Iris pigment epithelial cell (primary cell): Measurements from ENCODE around the gene KCNS3.

Source experiments
- DNase-seq: peaks from one replicate; pipeline ENCODE4 v3.0.0-alpha.2; 2011; ENCODE audit warnings: low read depth

KCNS3 gene

GRCh38 chr2:17877811-17878280, 621 bp upstream of the KCNS3 start:
- peak; percentile 15 for DNase-seq

- DNase-seq: peak; percentile 25
Measured at GRCh38 chr2:17879137-17879912, 858 bp downstream of the KCNS3 start.

DNA sequence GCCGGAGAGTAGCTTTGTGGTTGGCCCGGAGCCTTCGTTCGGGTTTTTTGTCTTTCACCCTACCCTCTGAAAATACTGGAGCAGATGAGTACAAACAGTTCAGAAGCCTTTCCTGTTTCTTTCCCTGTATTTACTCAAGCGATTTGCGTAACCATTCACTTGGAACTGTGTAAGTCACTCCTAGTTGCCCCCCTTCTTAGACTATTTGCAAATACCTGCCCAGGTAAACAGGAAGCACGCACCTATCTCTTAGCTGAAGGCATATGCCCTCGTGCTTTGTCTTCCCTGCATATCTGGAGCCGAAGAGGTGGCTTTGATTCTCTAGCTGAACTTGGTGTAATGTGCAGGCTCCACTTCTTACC, 1.4 kb downstream of the KCNS3 start:
- DNase-seq: no peak

DNA sequence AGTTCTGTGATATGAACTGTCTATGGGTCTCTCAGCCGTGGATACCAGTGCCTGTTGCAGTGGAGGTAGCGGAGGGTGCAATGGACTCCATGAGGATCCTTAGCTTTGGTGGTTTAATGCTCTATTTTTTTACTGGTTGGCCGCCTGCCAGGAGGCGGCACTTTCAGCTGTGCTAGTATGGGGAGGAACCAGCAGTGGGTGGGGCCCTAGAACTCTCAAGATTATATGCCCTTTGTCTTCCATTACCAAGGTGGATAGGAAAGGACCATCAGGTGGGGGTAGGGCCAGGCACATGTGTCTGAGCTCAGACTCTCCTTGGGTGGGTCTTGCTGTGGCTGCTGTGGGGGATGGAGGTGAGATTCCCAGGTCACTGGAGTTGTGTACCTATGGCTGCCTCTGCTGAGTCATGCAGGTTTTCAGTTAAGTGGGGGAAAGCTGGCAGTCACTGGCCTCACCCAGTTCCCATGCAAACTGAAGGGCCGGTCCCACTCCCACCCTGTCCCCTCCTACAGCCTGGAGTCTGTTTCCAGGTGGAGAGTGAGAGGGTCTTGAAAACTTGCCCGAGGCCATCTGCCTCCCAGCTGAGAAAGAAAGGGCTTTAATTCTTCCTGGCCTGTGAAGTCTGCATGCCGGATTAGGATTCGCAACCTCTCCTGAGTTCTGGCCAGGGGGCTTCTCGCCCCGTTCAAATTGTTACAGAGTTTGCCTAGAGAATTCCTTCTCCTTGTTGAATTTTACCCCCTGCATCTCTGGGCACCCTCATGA, 14.5 kb downstream of the KCNS3 start:
- DNase-seq: no peak

DNA sequence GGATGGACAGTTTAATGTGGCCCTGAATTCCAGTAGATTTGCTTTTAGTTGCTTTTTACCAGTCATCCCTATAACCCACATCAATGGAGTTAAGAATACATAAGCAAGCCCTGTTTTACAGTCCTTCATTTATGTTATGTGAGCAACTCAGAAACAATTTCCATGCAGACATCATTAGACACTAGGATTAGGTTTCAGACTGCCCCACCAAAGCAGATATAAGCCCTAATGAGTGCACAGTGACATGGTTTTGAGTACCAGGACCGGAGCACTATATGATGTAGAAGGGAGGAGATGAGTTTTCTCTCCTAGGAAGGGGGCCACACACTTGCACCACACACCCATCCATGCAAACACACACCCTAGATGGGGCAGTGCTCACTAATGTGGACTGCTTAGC, 15.5 kb downstream of the KCNS3 start:
- no peak for DNase-seq

DNA sequence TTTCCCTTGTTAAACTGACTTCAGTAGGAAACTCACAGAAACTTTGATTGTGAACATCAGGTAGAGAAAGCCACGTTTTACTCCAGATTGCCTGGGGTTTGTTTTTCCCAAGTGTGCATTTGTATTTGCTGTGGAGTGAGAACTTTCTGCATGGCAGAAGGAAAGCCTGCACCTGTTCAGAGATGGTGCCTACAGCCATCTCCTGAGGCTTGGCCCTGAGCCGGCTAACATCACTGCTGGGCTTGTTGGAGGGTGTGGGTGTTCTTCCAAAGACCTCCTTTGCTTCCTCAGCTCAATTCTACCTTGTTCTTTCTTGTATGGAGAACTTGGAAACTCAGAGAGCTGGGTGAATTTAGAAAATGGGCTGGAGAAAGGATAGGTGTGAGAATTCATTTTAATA, 16.1 kb downstream of the KCNS3 start:
- DNase-seq: no peak

GRCh38 chr2:17899871-17900270, 21.4 kb downstream of the KCNS3 start:
- no peak for DNase-seq

- no peak for DNase-seq
Measured at GRCh38 chr2:17901246-17901645, 22.8 kb downstream of the KCNS3 start.

DNA sequence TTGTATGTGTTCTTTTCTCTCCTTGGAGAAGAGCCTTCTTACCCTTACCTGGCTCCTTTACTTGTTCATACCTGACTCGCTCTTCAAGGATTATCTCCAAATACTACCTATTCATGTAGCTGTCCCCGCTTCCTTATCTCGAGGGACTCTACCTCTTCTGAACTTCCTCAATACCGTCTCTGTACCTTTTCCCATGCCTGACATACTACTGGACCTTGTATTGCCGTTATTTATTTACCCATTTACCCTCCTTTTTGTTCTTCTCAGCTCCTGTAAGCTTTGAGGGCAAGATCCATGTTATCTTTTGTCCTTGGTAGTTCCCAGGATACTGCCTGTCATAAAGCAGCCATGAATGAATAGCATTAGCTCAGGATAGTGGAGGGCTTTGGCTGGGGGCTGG, 32.5 kb downstream of the KCNS3 start:
- no peak for DNase-seq

- no peak for DNase-seq
Measured at GRCh38 chr2:17911491-17912260, 33.2 kb downstream of the KCNS3 start.

DNA sequence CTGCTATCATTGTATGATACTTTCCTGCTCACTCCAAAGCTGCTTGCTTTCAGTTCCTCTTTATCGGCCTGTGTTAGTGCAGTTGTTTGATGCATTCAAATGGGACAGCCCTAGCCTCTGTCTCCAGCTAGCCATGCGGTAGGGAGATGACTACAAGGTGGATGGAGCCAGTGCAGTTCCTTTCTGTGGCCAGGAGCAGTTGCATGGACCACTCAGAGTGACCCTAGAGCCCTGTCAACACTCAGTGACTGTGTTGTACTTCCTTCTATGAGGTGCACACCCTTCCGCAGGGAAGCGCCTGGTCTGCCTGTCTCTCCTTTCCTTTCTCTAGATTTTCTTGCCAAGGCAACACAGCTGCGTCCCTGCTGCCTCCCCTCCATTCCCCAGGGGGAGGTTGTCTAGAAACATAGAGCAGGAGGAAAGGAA, 33.8 kb downstream of the KCNS3 start:
- no peak for DNase-seq

DNA sequence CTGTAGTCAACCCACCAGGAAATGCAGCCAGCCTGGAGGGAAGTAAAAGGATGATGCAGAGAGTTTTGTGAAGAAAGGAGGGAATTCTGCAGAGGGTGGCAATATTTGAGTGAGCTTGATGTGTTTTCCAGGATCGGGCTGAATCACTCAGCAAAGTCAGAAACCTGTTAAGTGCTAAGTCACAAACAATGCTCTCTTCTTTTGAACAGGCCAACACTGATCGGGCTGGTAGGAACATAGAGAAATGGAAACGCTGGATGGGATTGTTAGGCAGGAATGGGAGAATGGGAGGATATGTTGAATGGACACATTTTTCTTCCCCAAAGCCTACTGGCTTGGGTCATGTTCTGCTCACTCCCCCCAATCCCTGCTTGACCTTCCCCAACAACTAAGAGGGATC, 36.6 kb downstream of the KCNS3 start:
- DNase-seq: no peak

GRCh38 chr2:17915811-17916518, 37.5 kb downstream of the KCNS3 start:
- DNase-seq: no peak

DNA sequence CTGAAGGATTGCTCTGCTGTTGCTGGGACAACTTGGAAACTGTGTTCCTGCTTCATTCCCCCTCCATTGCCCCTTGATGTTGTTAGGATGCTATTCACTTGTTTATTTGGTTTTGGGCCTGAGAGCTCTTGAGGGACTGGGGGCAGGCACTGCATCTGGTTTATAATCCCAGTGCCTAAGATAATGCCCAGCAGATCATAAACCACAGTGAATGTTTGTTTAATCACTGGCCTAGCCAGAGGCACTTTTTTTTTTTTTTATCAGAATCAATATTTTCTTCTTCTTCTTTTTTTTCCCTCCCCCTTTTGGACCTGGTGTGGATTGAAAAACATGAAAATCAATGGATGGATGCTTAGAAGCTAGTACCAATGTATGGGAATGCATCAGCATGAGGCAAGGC, 38.1 kb downstream of the KCNS3 start:
- DNase-seq: no peak

DNA sequence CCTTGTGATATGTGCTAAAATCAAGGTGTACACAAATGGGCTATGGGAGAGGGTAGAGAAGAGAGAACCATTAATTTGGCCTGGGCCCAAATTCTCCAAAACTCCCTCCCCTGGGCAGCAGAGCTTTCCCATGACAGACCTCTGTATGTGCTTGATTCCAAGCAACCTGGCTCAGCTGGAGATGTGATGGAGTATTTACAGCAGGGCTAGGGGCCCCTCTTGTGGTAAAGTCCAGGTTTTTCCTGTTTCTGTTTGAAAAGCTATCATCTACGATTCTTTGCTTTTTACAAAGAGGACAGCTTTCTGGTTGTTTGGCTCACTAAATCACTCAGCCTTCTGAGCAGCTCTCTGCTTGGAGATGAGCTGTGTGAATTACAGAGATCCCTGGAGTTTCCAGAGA, 40.3 kb downstream of the KCNS3 start:
- no peak for DNase-seq

- no peak for DNase-seq
Measured at GRCh38 chr2:17930773-17931172, 52.3 kb downstream of the KCNS3 start.

- no peak for DNase-seq
Measured at GRCh38 chr2:17933256-17933655, 54.8 kb downstream of the KCNS3 start.

DNA sequence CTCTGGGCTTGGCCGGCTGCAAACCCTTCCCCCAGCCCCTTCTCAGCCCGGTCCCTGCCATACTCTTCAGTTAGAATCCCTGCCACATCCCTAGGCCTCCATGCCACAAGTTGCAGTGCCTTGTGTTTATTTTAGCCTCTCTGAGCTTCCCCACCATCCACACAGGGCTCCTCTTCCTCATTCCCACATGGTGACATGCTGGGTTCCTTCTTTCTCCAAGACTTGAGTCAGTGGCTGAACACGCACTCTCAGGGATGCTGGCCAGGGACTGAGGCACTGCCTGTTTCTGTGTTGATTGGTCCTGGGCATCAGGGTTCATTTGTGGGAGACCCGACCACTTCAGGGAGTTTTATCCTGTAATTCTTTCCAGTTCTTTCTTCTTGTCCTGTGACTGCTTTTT, 56.3 kb downstream of the KCNS3 start:
- DNase-seq: peak; percentile 35

- DNase-seq: no peak
Measured at GRCh38 chr2:17935242-17935885, 56.9 kb downstream of the KCNS3 start.

- no peak for DNase-seq
Measured at GRCh38 chr2:17936599-17936998, 58.1 kb downstream of the KCNS3 start.

GRCh38 chr2:17940091-17940630, 61.7 kb downstream of the KCNS3 start:
- DNase-seq: no peak
